AG04449 (cell line): Measurements from ENCODE around the gene CHI3L2.

Experiments
- CTCF ChIA-PET: fragments of 350-600 bp; formaldehyde crosslinking; extraction: SDS; loops from one replicate; lab custom pipeline; 2021; ENCODE audit warnings: antibody characterized with exemption; lab: Yijun Ruan, JAX
- POLR2A ChIA-PET: fragments of 400-600, 350-600 bp; formaldehyde crosslinking; extraction: SDS; loops from one replicate; lab custom pipeline; 2020; ENCODE audit warnings: antibody characterized with exemption, inconsistent platforms; lab: Yijun Ruan, JAX
- DNase-seq: peaks from one replicate; pipeline ENCODE4 v3.0.0-alpha.2; 2010; ENCODE audit warnings: low read depth, low spot score
- H3K4me3 ChIP-seq: 2 replicates; pipeline ENCODE4 v1.5.1; 2011; ENCODE audit warnings: low read depth, mild to moderate bottlenecking, control low read depth, low read length
- TF ChIP-seq, protein P1 (sequence below): IDR thresholded peaks from one replicate; pipeline ENCODE4 v1.5.1; 2011; ENCODE audit warnings: mild to moderate bottlenecking, moderate library complexity, low read length, control low read depth, inconsistent platforms; ENCODE audit not compliant: insufficient read depth; ENCODE audit errors: missing control alignments

CHI3L2 gene

GRCh38 chr1:111216751-111217150, 10.8 kb upstream of the CHI3L2 start:
- DNase-seq, result no peak
- ChIA-PET CTCF (interaction anchor here (2.0 to 8.2 kb wide), 2 partner anchors 115 to 187 kb away, joined by 6 to 106 read pairs; no protein-coding TSS in a partner anchor), POLR2A (no interaction called here)
- no peak overlapping the region for H3K4me3 ChIP-seq
- TF ChIP-seq, protein P1, sequence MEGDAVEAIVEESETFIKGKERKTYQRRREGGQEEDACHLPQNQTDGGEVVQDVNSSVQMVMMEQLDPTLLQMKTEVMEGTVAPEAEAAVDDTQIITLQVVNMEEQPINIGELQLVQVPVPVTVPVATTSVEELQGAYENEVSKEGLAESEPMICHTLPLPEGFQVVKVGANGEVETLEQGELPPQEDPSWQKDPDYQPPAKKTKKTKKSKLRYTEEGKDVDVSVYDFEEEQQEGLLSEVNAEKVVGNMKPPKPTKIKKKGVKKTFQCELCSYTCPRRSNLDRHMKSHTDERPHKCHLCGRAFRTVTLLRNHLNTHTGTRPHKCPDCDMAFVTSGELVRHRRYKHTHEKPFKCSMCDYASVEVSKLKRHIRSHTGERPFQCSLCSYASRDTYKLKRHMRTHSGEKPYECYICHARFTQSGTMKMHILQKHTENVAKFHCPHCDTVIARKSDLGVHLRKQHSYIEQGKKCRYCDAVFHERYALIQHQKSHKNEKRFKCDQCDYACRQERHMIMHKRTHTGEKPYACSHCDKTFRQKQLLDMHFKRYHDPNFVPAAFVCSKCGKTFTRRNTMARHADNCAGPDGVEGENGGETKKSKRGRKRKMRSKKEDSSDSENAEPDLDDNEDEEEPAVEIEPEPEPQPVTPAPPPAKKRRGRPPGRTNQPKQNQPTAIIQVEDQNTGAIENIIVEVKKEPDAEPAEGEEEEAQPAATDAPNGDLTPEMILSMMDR, result no peak

DNA sequence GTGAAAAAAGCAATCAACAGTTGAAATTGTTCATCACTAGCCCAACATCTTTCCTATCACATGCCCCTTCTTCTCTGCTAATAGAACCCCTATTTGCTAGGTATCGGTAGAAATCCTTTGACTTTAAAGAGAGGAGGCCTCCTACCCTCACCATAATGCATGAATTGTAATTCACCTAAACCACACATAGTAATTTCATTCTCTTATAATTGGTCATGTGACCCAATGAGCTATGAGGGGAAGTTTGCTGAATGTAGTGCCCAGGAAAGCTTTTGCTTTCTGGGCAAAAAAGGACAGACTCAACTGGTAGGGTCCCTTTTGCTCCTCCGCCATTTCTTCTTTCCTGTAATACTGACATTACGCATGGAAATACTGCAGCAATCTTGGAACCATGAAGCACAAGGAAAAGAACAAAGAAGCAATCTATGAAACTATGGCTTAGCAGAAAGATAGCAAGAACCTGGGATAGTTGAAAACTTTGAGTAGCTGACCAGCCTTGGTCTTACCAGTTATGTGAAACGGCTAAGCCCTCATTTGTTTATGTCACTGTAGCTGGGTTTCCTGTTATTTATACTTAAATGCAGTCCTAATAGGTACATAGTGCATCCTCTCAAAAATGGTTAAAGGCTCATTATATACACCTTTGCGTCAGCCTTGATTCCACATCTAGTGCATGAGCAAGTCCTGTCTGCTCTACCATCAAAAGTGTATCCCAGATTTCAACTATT, 10.2 kb upstream of the CHI3L2 start:
- CTCF ChIA-PET, result interaction anchor here (2.0 to 8.2 kb wide), 3 partner anchors 11 to 187 kb away, joined by 6 to 106 read pairs (median 13); partner anchors contain the start of gene CHI3L2
- POLR2A ChIA-PET, result no interaction called here

GRCh38 chr1:111218701-111219556, 8.6 kb upstream of the CHI3L2 start:
- CTCF ChIA-PET, result interaction anchor here (0.8 to 8.2 kb wide), 7 partner anchors 9 to 185 kb away, joined by 3 to 117 read pairs (median 6); partner anchors contain the start of gene CHI3L2
- H3K4me3 ChIP-seq, result no peak overlapping the region
- no peak for DNase-seq
- TF ChIP-seq, protein P1, result no peak
- POLR2A ChIA-PET, result no interaction called here

More for the DNA sequence above, 10.2 kb upstream of the CHI3L2 start:
- no peak for DNase-seq
- TF ChIP-seq, protein P1, result no peak
- H3K4me3 ChIP-seq, result no peak overlapping the region

DNA sequence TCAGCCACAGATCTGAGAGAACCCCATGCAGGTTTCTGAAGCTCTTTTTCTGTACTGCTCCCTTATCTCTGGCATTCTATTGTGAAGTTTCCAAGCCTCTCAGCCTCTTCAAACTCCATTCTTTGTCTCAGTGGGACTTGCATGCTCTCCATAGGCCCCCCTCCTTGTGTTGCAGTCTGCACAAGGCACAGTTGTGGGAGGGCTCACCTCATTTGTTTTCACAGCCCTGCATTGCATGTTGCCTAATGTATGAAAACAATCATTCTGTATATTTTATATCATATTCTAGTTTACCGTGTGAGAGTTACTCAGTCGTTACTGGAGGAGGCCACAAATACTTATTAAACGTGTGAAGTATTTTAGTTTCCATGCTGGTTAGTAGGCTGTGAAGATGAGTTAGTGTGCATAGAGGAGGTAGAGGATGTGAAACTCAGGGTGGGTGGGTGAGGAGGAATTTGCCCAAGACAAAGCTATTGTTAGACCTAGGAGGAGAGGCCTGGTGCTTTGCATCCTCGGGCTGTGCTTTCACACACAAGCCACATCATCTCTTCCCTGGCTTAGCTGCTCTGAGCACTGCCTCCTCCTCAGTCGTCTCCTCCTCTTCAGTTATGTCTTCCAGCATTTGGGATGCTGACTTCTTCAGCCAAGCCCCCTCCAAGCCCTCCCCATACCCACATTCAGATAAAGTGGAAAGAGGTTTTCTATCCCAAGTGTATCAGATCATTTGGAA, 7.8 kb upstream of the CHI3L2 start:
- TF ChIP-seq, protein P1, result no peak
- no peak for DNase-seq
- ChIA-PET POLR2A (no interaction called here), CTCF (interaction anchor here (0.9 to 8.2 kb wide), 5 partner anchors 9 to 181 kb away, joined by 3 to 117 read pairs (median 13); partner anchors contain the start of gene CHI3L2)
- H3K4me3 ChIP-seq, result no peak overlapping the region

DNA sequence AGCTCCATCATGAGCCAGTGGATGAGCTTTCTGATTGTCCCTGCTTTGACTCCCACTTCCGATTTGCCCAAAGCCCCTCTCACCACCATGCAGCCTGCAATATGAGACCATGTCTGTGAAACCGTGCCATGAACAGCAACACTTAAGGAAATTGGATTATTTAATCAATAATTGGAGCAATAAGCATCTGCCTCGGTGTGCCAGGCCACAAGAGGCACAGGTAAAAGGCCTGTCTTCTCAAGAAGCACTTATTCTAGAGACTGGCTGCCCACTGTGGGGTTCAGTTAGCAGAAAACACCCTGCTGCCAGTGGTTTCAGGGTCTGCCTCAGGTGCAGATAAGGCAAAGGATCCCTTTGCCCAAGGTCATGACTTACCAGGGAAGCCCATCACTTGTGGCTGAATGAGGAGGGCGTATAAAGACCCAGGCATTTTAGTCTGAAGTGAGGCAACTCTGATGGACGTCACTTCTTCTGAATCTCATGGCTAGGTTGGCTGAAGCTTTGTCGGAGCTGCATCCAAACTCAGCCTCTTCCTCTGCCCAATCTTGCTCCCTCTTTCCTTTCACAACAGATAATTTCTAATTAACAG, 7.1 kb upstream of the CHI3L2 start:
- TF ChIP-seq, protein P1, result no peak
- ChIA-PET CTCF (interaction anchor here (1.0 to 8.2 kb wide), 6 partner anchors 8 to 189 kb away, joined by 3 to 117 read pairs (median 10); partner anchors contain the start of gene CHI3L2), POLR2A (no interaction called here)
- DNase-seq, result no peak
- H3K4me3 ChIP-seq, result no peak overlapping the region
